C4-2B (cell line): ENCODE measurements around the gene GLRX3.

Experiments used
- CTCF ChIP-seq: fragments of 450-650 bp; conservative IDR thresholded peaks from 2 replicates; pipeline ENCODE4 v1.5.1; 2017; ENCODE audit warnings: mild to moderate bottlenecking
- ZFX ChIP-seq: fragments of 450-650 bp; IDR thresholded peaks from 2 replicates; pipeline ENCODE4 v1.6.1; 2017

- TF ChIP-seq CTCF: no peak
- peak; percentile 70 for TF ChIP-seq ZFX
Measured at GRCh38 chr10:130111113-130111851, 24.9 kb upstream of the GLRX3 start.
